GM12874 (cell line): Measurements from ENCODE around the gene KCNN4.

ENCODE experiments used
- TF ChIP-seq, protein P1 (sequence below): IDR thresholded peaks from 2 replicates; pipeline ENCODE4 v1.5.1; 2011; ENCODE audit warnings: low read depth, mild to moderate bottlenecking, control low read depth, low read length, moderate library complexity; ENCODE audit not compliant: insufficient read depth

KCNN4 gene

DNA sequence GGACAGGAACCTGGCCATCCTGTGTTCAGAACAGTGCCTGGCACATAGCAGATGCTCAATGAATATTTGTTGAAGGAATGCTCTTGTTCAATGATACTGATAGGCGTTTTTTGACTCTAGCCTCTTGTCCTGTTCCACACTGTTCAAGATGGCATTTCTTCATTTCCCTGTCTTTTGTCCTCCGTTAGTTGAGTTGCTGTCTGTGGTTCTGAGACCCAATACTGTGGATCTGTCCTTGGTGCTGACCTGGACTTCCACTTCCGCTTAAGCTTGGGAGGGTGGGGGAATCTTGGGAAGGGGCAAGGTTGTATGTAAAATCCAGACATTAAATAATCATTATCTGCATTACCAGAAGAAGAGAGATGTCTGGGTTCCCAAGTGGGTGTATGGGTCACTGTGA lies 8.3 kb upstream of the KCNN4 start:
- TF ChIP-seq, protein P1, sequence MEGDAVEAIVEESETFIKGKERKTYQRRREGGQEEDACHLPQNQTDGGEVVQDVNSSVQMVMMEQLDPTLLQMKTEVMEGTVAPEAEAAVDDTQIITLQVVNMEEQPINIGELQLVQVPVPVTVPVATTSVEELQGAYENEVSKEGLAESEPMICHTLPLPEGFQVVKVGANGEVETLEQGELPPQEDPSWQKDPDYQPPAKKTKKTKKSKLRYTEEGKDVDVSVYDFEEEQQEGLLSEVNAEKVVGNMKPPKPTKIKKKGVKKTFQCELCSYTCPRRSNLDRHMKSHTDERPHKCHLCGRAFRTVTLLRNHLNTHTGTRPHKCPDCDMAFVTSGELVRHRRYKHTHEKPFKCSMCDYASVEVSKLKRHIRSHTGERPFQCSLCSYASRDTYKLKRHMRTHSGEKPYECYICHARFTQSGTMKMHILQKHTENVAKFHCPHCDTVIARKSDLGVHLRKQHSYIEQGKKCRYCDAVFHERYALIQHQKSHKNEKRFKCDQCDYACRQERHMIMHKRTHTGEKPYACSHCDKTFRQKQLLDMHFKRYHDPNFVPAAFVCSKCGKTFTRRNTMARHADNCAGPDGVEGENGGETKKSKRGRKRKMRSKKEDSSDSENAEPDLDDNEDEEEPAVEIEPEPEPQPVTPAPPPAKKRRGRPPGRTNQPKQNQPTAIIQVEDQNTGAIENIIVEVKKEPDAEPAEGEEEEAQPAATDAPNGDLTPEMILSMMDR, result no peak

DNA sequence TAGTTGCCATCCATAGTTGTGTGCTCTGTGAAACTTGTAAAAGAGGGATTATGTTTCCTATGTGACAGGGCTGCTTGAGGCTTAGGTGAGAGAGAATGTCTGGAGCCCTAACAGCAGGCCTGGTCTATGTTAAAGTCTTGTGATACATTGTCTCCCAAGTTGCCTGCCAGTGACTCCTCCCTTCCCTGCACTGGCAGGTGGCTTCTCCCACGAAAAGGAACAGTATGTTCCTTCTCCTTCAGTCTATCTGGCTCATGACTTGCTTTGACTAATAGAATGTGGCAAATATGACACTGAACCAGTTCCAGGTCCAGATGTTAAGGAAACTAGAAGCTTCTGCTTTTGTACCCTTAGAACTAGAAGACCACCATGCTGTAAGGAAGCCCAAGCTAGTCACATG lies 5.9 kb upstream of the KCNN4 start:
- TF ChIP-seq, protein P1, result no peak

DNA sequence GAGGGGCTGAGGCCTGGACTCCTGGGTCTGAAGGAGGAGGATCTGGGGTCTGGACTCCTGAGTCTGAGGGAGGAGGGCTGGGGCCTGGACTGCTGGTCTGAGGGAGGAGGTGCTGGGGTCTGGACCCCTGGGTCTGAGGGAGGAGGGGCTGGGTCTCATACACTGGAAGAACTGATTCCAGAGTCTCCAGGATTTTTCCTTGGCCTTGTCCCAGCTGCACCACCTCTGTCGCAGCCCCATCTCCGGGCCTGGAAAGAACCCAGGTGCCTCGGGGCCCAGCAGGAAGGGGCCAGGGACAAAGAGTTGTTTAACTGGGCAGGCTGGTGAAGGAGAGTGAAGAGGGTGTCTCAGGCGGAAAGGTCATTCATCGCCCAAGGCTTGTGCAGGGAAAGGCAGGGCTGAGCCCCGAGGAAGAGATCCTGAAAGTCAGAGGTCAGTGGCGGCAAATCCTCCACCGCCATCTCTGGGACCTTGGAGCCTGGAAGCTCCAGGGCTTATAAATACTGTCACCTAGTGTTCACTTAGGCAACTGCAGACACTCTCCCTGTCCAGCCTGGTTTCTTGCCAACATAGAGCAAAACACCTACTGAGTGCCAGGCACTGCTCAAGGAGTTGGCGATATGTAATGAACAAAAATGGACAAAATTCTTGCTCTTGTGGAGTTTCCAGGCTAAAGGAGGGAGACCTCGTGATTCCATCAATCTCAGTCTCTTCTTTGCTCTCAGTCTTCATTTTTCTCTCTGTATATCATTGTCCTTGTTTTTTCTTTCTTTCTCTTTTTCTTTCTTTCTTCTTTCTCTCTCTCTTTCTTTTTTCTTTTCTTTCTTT lies 4.4 kb upstream of the KCNN4 start:
- TF ChIP-seq, protein P1, result peak; percentile 99

DNA sequence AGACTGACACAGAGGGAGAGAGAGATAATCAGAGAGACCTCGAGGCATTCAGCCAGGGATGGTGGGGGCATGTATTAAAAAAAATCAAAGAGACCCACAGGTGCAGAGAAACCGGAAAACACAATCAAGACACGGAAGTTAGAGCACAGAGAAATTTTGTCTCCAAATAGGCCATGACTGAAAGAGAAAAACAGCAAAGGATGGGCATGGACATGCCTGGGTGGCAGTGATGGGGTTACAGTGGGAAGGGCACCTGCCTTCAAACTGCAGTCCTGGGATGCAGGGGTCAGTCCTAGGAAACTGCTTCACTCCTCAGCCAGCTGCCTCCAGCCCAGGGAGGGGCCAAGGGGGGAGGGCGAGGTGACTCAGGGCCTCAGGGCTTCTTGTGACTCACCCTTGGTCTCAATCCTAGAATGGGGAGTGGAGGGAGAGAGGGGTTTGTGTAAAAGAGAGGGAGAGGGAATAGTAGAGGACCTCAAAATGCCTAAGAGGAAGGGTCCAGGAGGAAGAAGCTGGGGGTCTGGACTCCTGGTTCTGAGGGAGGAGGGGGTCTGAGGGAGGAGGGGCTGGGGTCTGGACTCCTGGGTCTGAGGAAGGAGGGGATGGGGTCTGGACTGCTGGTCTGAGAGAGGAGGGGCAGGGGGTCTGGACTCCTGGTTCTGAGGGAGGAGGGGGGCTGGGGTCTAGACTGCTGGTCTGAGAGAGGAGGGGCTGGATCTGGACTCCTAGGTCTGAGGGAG lies 3.6 kb upstream of the KCNN4 start:
- TF ChIP-seq, protein P1, result no peak

DNA sequence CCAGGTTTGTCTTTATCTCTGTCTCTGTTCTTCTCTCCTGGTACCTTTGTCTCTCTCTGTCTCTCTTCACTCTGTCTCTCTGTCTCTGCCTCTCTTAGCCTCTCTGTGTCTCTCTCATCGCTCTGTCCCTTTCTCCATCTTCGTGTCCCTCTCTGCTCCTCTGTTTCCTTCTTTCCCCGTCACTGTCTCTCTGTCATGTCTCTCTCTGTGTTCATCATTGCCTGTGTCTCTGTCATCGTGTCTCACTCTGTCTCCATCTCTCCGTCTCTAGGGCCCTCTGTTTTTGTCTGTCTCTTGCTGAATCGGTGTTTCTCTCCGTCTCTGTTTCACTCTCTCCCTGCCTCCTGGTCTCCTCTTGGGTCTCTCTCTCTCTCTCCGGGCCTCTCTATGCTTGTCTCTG lies 2.9 kb upstream of the KCNN4 start:
- TF ChIP-seq, protein P1, result no peak

DNA sequence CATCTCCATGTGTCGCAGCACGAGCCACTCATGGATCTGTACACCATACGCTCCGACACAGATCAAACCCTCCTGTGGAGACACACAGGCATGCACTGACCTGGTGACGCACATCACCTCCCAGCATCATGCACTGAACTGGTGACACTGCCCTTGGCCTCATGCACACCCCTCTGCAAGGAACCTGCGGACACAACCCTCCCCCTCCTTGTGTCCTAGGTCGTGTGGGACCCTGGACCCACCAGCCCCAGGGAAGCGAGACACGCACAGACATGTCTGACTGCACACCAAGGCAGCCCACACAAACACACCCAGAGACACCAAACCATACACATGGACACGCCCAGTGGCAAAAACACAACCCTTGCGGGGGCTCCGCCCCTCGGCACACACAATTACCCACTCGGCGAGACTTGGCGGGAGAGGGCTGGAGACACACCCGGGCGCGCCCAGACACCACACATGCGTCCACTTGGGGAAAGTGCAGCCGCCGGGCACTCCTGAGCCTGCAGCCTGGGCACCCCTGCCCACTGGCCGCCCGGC lies 2.0 kb upstream of the KCNN4 start:
- TF ChIP-seq, protein P1, result no peak

DNA sequence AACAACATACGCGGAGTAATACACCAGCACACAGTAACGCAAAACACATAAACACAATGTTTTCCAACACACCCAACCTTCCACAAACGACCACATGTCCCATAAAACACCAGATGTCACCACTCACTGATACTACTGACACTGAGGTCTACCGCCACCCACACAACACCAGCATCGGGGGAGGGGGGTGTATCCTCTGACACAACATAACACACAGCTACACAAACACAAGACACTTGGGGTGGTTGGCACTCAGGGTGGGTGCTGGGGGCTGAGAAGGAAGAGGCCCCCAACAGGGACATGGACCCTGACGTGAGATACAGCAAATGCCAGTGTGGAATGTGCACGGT lies 1.5 kb upstream of the KCNN4 start:
- TF ChIP-seq, protein P1, result no peak
